ENCODE results near the gene ENO2.
A peak's percentile ranks its signal among the peaks of the same experiment; 100 is the strongest.

Gene ENO2

DNA sequence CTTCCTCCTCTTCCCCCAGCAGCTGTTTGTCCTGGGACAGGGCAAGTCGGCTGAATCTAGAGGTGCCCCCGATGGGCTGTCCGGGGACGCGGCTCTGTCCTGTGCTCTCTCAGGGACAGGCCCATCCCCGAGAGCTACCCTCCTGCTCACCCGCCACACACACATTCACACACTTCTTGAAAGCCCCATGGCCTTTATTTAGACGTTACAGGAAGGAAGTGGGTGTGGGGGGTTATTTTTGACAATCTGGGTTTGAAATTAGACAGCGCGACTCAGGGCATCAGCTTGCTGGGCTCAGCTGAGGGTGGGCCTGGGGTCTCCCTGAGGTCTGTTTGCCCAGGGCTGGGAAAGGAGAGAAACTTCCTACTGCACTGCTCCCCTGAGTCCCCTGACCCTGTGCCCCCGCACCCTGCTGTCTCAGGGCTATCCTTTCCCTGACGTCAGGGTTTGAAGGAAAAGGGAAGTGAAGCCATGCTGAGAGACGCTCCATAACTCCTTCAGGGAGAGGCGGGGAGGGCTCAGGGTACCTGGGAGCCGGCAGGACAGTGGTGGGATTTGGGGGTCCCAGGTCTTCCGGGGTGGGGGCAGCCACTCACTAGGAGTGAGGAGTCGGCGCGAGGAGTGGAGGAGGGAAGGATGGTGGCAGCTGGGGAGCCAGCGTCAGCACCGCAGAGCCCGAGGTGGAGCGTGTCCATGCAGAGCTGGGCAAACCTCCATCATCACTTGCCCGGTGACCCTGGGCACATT is 44.9 kb downstream of the ENO2 start:
- Histone ChIP-seq H3K9me2 (replicated peaks; ENCODE audit: insufficient read depth, low read length) (no peaks in the 10 kb centered on the region), H3K79me2 (ENCODE audit: low read length) (peaks cover 65% of the 10 kb centered on the region), H3K36me3 (replicated peaks; ENCODE audit: insufficient read depth, low read length) (no peaks in the 10 kb centered on the region; the same call in 1 of the 2 replicates), H3K27me3 (replicated peaks; ENCODE audit: insufficient read depth, low read length) (no peaks in the 10 kb centered on the region), H3K4me3 (ENCODE audit: low read length) (peak overlapping the region; percentile 56), H3K4me2 (ENCODE audit: low read depth, low read length) (peak overlapping the region; percentile 94), H3F3A (ENCODE audit: insufficient read depth, low read length) (peaks cover 45% of the 10 kb centered on the region), H3K27ac (ENCODE audit: low read length) (peak overlapping the region; percentile 94), H2AFZ (ENCODE audit: low read length) (no peak overlapping the region), H4K20me1 (ENCODE audit: insufficient read depth, low read length) (no peaks in the 10 kb centered on the region), H3K9me3 (replicated peaks; ENCODE audit: insufficient read depth, low read length) (no peaks in the 10 kb centered on the region), H3K4me1 (ENCODE audit: low read length) (peaks cover 77% of the 10 kb centered on the region), H3K9ac (ENCODE audit: low read length) (peak overlapping the region; percentile 78)
- TF ChIP-seq EZH2phosphoT487 (IDR thresholded peaks at IDR 0.05; ENCODE audit: low read length) = no peak
- TF ChIP-seq, protein P1, sequence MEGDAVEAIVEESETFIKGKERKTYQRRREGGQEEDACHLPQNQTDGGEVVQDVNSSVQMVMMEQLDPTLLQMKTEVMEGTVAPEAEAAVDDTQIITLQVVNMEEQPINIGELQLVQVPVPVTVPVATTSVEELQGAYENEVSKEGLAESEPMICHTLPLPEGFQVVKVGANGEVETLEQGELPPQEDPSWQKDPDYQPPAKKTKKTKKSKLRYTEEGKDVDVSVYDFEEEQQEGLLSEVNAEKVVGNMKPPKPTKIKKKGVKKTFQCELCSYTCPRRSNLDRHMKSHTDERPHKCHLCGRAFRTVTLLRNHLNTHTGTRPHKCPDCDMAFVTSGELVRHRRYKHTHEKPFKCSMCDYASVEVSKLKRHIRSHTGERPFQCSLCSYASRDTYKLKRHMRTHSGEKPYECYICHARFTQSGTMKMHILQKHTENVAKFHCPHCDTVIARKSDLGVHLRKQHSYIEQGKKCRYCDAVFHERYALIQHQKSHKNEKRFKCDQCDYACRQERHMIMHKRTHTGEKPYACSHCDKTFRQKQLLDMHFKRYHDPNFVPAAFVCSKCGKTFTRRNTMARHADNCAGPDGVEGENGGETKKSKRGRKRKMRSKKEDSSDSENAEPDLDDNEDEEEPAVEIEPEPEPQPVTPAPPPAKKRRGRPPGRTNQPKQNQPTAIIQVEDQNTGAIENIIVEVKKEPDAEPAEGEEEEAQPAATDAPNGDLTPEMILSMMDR (IDR thresholded peaks at IDR 0.05; ENCODE audit: low read length) = no peak
- DNase-seq = peak; percentile 89

DNA sequence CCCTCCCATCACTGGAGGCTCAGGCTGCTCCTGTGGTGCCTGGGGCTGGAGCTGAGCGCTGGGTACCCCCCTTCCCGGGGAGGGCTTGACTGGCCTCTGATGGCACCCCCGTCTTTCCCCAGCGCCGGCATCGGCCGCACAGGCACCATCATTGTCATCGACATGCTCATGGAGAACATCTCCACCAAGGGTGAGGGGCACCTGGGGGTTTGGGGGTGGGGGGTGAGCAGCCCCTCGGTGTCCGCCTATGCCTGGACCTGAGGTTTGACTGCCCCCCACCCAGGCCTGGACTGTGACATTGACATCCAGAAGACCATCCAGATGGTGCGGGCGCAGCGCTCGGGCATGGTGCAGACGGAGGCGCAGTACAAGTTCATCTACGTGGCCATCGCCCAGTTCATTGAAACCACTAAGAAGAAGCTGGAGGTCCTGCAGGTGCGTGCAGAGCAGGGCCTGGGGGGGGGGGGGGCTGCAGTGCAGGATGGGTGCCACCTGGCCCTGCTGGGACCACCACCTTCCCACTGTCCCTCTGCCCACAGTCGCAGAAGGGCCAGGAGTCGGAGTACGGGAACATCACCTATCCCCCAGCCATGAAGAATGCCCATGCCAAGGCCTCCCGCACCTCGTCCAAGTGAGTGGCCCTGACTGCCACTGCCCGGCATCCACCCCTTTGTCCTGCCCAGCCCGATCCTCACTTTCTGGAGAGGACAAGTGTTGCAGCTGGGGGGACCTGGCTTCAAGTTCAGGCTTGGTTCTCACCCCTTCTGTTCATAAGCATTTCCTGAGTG is 45.6 kb downstream of the ENO2 start:
- peaks cover 50% of the 10 kb centered on the region for H3F3A ChIP-seq (ENCODE audit: insufficient read depth, low read length)
- no peaks in the 10 kb centered on the region for H3K9me3 ChIP-seq (replicated peaks; ENCODE audit: insufficient read depth, low read length)
- no peaks in the 10 kb centered on the region for H3K27me3 ChIP-seq (replicated peaks; ENCODE audit: insufficient read depth, low read length)
- TF ChIP-seq, protein P1 (IDR thresholded peaks at IDR 0.05; ENCODE audit: low read length) = no peak
- TF ChIP-seq EZH2 (optimal IDR thresholded peaks at IDR 0.05; ENCODE audit: low read depth, low read length) (no peak), EZH2phosphoT487 (IDR thresholded peaks at IDR 0.05; ENCODE audit: low read length) (no peak)
- H3K4me3 ChIP-seq (ENCODE audit: low read length) = peak overlapping the region; percentile 56
- H3K9me2 ChIP-seq (replicated peaks; ENCODE audit: insufficient read depth, low read length) = no peaks in the 10 kb centered on the region
- H3K36me3 ChIP-seq (replicated peaks; ENCODE audit: insufficient read depth, low read length) = no peaks in the 10 kb centered on the region; the same call in 1 of the 2 replicates
- H4K20me1 ChIP-seq (ENCODE audit: insufficient read depth, low read length) = no peaks in the 10 kb centered on the region
- peak overlapping the region; percentile 78 for H3K9ac ChIP-seq (ENCODE audit: low read length)
- H3K79me2 ChIP-seq (ENCODE audit: low read length) = peaks cover 58% of the 10 kb centered on the region
- H3K4me1 ChIP-seq (ENCODE audit: low read length) = peaks cover 77% of the 10 kb centered on the region
- DNase-seq = no peak
- H3K27ac ChIP-seq (ENCODE audit: low read length) = peak overlapping the region; percentile 94
- H2AFZ ChIP-seq (ENCODE audit: low read length) = no peak overlapping the region
- H3K4me2 ChIP-seq (ENCODE audit: low read depth, low read length) = peak overlapping the region; percentile 94

DNA sequence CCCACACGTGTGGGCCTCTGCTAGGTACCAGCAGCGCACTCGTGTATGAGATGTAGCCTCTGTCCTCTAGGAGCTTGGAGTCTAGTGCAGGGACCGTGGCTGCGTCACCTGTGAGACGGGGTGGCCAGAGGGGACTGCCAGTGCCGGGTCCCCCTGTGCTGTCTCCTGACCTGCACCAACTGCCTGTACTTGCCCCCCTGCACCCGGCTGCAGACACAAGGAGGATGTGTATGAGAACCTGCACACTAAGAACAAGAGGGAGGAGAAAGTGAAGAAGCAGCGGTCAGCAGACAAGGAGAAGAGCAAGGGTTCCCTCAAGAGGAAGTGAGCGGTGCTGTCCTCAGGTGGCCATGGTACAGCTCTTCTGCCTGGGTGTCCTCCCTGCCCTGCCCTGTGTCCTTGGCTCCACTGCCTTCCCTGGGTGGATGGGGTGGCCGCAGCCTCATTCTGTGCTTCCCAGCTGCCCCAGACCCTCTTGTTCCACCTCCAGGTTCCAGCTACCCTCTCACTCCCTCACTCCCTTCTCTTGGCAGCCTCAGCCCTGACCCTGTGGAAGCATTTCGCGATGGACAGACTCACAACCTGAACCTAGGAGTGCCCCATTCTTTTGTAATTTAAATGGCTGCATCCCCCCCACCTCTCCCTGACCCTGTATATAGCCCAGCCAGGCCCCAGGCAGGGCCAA is 46.4 kb downstream of the ENO2 start:
- peak; percentile 78 for DNase-seq
- Histone ChIP-seq H3K4me1 (ENCODE audit: low read length) (peaks cover 76% of the 10 kb centered on the region), H3K9me2 (replicated peaks; ENCODE audit: insufficient read depth, low read length) (no peaks in the 10 kb centered on the region), H3K4me2 (ENCODE audit: low read depth, low read length) (peak overlapping the region; percentile 94), H3F3A (ENCODE audit: insufficient read depth, low read length) (peaks cover 58% of the 10 kb centered on the region), H3K27me3 (replicated peaks; ENCODE audit: insufficient read depth, low read length) (no peaks in the 10 kb centered on the region), H3K9me3 (replicated peaks; ENCODE audit: insufficient read depth, low read length) (no peaks in the 10 kb centered on the region), H3K27ac (ENCODE audit: low read length) (peak overlapping the region; percentile 94), H3K4me3 (ENCODE audit: low read length) (peak overlapping the region; percentile 56), H2AFZ (ENCODE audit: low read length) (no peak overlapping the region), H3K9ac (ENCODE audit: low read length) (peak overlapping the region; percentile 78), H3K79me2 (ENCODE audit: low read length) (peaks cover 50% of the 10 kb centered on the region), H3K36me3 (replicated peaks; ENCODE audit: insufficient read depth, low read length) (no peaks in the 10 kb centered on the region; the same call in 1 of the 2 replicates), H4K20me1 (ENCODE audit: insufficient read depth, low read length) (no peaks in the 10 kb centered on the region)
- no peak for TF ChIP-seq EZH2phosphoT487 (IDR thresholded peaks at IDR 0.05; ENCODE audit: low read length)
- TF ChIP-seq, protein P1 (IDR thresholded peaks at IDR 0.05; ENCODE audit: low read length) = peak; percentile 58
- no peak for TF ChIP-seq EZH2 (optimal IDR thresholded peaks at IDR 0.05; ENCODE audit: low read depth, low read length)

Data from MM.1S (cell line).